GM10266 (cell line): ENCODE data around the gene TIRAP.

ENCODE experiments used
- DNase-seq: peaks from one replicate; pipeline ENCODE4 v3.0.0; 2012; ENCODE audit errors: extremely low spot score
- CTCF ChIP-seq: IDR thresholded peaks from 2 replicates; pipeline ENCODE4 v1.5.1; 2012; ENCODE audit warnings: mild to moderate bottlenecking, low read depth; ENCODE audit not compliant: control insufficient read depth, insufficient read depth; ENCODE audit errors: missing control alignments

Gene TIRAP

GRCh38 chr11:126268708-126269579, 13.9 kb upstream of the TIRAP start, which contains the start of the genes FOXRED1 and SRPRA:
FOXRED1 (plus strand) TSS chr11:126269154; CDS start chr11:126269207, 53 bp downstream.
SRPRA (minus strand) TSS chr11:126268895; CDS start chr11:126268804, 91 bp downstream.
- TF ChIP-seq CTCF = no peak

GRCh38 chr11:126277322-126277721, 5.6 kb upstream of the TIRAP start:
- DNase-seq = no peak
- no peak for TF ChIP-seq CTCF

More at GRCh38 chr11:126268708-126269579, 13.9 kb upstream of the TIRAP start, which contains the start of the genes FOXRED1 and SRPRA:
- peak; percentile 99 for DNase-seq

- TF ChIP-seq CTCF = no peak
Measured at GRCh38 chr11:126277780-126278179, 5.1 kb upstream of the TIRAP start.

GRCh38 chr11:126279191-126279590, 3.7 kb upstream of the TIRAP start:
- no peak for TF ChIP-seq CTCF
- no peak for DNase-seq

More at GRCh38 chr11:126277780-126278179, 5.1 kb upstream of the TIRAP start:
- DNase-seq = no peak

- no peak for TF ChIP-seq CTCF
- no peak for DNase-seq
Measured at GRCh38 chr11:126280595-126280994, 2.3 kb upstream of the TIRAP start.

GRCh38 chr11:126281245-126281644, 1.6 kb upstream of the TIRAP start:
- TF ChIP-seq CTCF = no peak
- DNase-seq = no peak

GRCh38 chr11:126281666-126282175, 1.2 kb upstream of the TIRAP start:
- TF ChIP-seq CTCF = no peak
- no peak for DNase-seq
